Measurements from ENCODE around the gene GAGE10.

GAGE10 gene

DNA sequence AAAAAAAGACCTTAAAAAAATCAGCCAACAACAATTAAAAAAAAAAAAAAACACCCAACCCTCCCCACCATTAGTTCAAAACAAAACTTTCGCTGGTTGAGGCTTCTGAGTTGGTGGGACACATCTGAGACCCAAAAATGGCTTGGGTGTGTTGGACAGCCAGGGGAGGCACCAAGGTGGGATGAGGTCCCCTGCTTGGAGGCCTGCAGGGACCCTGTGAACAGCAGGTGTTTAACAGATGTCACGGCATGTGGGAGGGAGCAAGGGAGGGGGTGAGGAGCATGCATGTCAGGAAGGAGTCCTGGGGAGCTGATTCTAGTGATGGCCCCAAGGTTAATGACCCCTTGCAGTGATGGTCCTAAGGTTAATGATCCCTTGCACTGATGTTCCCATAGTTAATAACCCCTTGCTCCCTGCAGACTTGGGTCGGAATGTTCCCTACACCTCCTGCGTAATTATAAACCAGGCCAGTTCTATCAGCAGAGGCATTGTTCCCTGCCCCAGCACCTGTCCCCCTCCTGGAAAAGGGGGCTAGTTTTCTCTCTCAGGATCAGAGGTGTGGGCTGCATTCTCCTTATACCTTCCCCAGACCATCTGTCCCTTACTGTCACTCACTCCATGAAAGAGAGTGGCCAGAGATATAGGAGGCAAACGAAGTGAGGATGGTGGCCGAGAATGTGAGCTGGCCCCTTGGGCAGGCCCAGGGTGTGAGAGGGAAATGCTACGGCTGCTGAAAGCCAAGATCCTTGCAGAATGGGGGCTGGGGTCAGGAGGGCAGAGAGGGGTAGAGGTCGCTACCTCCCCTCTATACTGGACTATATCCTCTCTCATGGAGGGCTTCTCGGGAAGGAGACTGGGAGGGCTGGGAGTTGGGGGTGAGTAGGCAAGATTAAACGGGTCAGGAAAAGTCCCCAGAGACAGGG, 36.7 kb upstream of the GAGE10 start:
- no peaks in the 10 kb centered on the region for H3K9me3 ChIP-seq (ENCODE audit: control insufficient read depth in 2 of 2, low read length in 2 of 2)
- H3K4me3 ChIP-seq (ENCODE audit: low read length in 2 of 2): no peak overlapping the region
- peaks cover 0 to 2% of the 10 kb centered on the region in 2 donors for H3K27me3 ChIP-seq (ENCODE audit: control insufficient read depth in 1 of 2, insufficient read depth in 2 of 2, low read length in 2 of 2)
- H3K27ac ChIP-seq (ENCODE audit: low read length): no peak overlapping the region
- no peak overlapping the region for H3K9ac ChIP-seq (ENCODE audit: low read length in 2 of 2)
- no peaks in the 10 kb centered on the region for H3K36me3 ChIP-seq (ENCODE audit: control insufficient read depth in 2 of 2, insufficient read depth in 2 of 2, low read length in 2 of 2)
- H3K4me1 ChIP-seq (ENCODE audit: control insufficient read depth, insufficient read depth, low read length): peaks cover 22% of the 10 kb centered on the region

DNA sequence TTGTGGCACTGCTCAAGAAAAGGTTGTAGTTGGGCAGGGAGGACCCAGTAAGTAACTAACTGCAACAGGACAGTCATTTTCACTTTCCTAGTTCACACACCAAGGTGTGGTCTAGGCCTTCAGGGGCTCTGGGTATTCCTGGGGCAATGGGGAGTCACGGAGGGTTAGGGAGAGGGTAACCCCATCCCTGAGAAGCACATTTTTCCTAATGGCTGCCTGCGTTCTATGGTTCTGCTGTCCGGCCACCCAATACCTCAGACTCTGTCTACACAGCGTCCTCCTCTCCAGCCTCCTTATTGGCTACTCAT, 34.8 kb upstream of the GAGE10 start:
- H3K27ac ChIP-seq (ENCODE audit: low read length): peak overlapping the region; percentile 94
- peaks cover 37% of the 10 kb centered on the region for H3K4me1 ChIP-seq (ENCODE audit: control insufficient read depth, insufficient read depth, low read length)
- peaks cover 0 to 7% of the 10 kb centered on the region in 2 donors for H3K27me3 ChIP-seq (ENCODE audit: control insufficient read depth in 1 of 2, insufficient read depth in 2 of 2, low read length in 2 of 2)
- peak overlapping the region; percentile 79 for H3K9ac ChIP-seq (ENCODE audit: low read length in 2 of 2)
- peak overlapping the region; percentile 67 to 82 for H3K4me3 ChIP-seq (ENCODE audit: low read length in 2 of 2)
- H3K9me3 ChIP-seq (ENCODE audit: control insufficient read depth in 2 of 2, low read length in 2 of 2): no peaks in the 10 kb centered on the region
- H3K36me3 ChIP-seq (ENCODE audit: control insufficient read depth in 2 of 2, insufficient read depth in 2 of 2, low read length in 2 of 2): no peaks in the 10 kb centered on the region

DNA sequence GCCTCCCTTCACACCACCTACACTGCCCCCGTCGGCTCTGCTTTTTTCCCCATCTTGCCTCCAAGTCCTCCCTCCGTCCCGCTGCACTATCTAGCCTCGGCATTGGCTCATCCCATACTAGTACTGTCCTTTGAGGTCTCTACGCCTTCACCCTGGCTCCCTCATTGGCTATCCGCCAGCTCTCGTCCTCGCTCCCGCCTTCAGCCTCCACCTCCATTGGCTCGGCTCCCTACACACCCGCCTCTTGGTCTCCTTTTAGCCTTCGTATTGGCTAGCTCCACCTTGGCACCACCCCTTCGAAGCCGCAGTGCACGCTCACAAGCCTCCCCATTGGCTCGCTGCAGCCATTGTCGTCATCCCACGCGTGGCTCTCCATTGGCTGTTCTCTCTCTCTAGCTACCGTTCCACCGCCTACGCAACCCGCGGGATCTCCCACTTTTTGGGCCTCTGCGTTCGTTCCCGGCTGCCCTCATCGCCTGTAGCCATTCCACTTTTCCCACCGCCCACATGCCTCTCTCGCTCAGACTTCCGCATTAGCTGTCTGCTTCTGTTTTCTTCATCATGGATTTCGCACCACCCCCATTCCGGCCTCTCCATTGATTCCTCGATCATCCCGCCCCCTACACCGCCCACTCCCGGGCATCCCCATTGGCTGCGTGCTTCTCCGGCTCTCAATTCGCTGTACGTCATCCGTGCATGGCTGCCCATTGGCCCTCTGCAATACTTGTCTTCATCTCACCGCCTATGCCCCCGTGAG, 34.3 kb upstream of the GAGE10 start:
- H3K27ac ChIP-seq (ENCODE audit: low read length): peak overlapping the region; percentile 94
- H3K36me3 ChIP-seq (ENCODE audit: control insufficient read depth in 2 of 2, insufficient read depth in 2 of 2, low read length in 2 of 2): no peaks in the 10 kb centered on the region
- peak overlapping the region; percentile 82 for H3K4me3 ChIP-seq (ENCODE audit: low read length in 2 of 2)
- peaks cover 0 to 8% of the 10 kb centered on the region in 2 donors for H3K27me3 ChIP-seq (ENCODE audit: control insufficient read depth in 1 of 2, insufficient read depth in 2 of 2, low read length in 2 of 2)
- peak overlapping the region; percentile 83 to 86 for H3K9ac ChIP-seq (ENCODE audit: low read length in 2 of 2)
- no peaks in the 10 kb centered on the region for H3K9me3 ChIP-seq (ENCODE audit: control insufficient read depth in 2 of 2, low read length in 2 of 2)
- H3K4me1 ChIP-seq (ENCODE audit: control insufficient read depth, insufficient read depth, low read length): peaks cover 37% of the 10 kb centered on the region

DNA sequence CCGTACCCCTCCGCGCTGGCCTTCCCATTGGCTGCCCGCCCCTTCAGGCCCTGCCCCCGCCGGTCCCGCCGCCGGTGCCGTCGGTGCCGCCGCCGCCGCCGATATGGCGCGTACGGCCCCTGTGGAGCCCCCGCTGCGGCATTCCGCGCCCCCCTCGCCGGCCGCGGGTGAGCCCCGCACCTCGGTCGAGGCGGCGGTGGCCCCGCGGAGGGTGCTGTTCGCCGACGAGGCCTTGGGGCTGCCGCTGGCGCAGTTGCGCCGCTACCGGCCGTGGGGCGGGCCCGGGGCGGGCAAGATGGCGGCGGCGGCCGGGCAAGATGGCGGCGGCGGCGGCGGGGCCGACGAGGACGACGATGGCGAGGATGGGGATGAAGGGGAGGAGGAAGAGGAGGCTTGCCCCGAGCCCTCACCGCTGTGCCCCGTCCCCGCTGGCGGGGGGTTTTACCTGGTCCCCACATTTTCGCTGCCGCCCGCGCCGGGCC, 33.6 kb upstream of the GAGE10 start, which contains the start of gene PPP1R3F:
Gene PPP1R3F (plus strand): TSS at position 27 of the 482 bp plus-strand sequence. CDS start 77 bp downstream, at position 104.
- peaks cover 0 to 8% of the 10 kb centered on the region in 2 donors for H3K27me3 ChIP-seq (ENCODE audit: control insufficient read depth in 1 of 2, insufficient read depth in 2 of 2, low read length in 2 of 2)

DNA sequence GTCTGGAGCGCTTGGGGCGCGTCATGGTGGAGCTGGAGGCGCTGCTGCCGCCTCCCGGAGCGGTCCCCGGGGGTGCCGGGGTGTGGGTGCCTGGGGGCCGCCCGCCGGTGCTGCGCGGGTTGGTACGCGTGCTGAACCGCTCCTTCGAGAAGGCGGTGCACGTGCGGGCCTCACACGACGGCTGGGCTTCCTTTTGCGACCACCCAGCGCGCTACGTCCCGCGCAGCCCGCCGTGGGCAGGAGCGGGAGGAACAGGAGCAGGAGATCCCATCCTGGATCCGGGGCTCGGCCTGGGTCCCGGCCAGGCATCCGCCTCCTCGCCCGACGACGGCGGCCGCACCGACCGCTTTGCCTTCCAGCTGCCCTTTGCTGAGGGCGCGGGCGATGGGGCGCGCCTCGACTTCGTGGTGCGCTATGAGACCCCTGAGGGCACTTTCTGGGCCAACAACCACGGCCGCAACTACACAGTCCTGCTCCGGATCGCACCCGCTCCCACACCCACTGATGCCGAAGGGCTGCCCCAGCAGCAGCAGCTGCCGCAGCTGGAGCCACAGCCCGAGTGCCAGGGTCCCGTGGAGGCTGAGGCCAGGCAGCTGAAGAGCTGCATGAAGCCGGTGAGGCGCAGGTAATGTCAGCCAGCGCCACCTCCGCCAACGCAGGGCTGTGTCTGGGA, 33.1 kb upstream of the GAGE10 start:
- H3K27ac ChIP-seq (ENCODE audit: low read length): peak overlapping the region; percentile 94
- no peaks in the 10 kb centered on the region for H3K9me3 ChIP-seq (ENCODE audit: control insufficient read depth in 2 of 2, low read length in 2 of 2)
- no peaks in the 10 kb centered on the region for H3K36me3 ChIP-seq (ENCODE audit: control insufficient read depth in 2 of 2, insufficient read depth in 2 of 2, low read length in 2 of 2)
- H3K27me3 ChIP-seq (ENCODE audit: control insufficient read depth in 1 of 2, insufficient read depth in 2 of 2, low read length in 2 of 2): peaks cover 0 to 8% of the 10 kb centered on the region in 2 donors
- H3K4me3 ChIP-seq (ENCODE audit: low read length in 2 of 2): peak overlapping the region; percentile 59 to 82
- H3K9ac ChIP-seq (ENCODE audit: low read length in 2 of 2): peak overlapping the region; percentile 47 to 62
- H3K4me1 ChIP-seq (ENCODE audit: control insufficient read depth, insufficient read depth, low read length): peaks cover 39% of the 10 kb centered on the region

More for the DNA sequence above, 33.6 kb upstream of the GAGE10 start, which contains the start of gene PPP1R3F:
- H3K4me1 ChIP-seq (ENCODE audit: control insufficient read depth, insufficient read depth, low read length): peaks cover 39% of the 10 kb centered on the region
- H3K9ac ChIP-seq (ENCODE audit: low read length in 2 of 2): peak within 1 kb of the TSS; percentile 83 to 86
- H3K27ac ChIP-seq (ENCODE audit: low read length): peak within 1 kb of the TSS; percentile 94
- H3K4me3 ChIP-seq (ENCODE audit: low read length in 2 of 2): peak within 1 kb of the TSS; percentile 82
- H3K36me3 ChIP-seq (ENCODE audit: control insufficient read depth in 2 of 2, insufficient read depth in 2 of 2, low read length in 2 of 2): no peaks in the 10 kb centered on the region
- no peaks in the 10 kb centered on the region for H3K9me3 ChIP-seq (ENCODE audit: control insufficient read depth in 2 of 2, low read length in 2 of 2)

DNA sequence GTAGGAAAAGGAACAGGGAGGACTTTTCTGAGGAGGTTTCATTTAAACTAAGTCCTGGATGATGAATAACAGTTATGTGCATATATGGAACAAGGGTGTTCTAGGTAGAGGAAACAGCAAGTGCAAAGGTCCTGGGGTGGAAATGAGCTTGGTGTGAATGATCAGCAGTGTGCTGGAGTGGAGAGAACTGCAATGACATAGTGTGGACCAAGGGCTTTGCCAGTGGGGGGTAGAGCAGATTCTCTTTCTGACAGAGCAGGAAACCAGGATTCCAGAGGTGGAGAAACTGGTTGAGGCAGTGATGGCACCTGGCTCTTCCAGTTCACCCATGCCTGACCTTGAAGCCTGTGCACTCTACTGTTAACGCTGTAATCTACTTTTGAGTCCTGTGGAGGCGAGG, 32.1 kb upstream of the GAGE10 start:
- Histone ChIP-seq H3K4me3 (ENCODE audit: low read length in 2 of 2) (peak overlapping the region in 1 of 2 donors; percentile 82), H3K9ac (ENCODE audit: low read length in 2 of 2) (no peak overlapping the region), H3K27me3 (ENCODE audit: control insufficient read depth in 1 of 2, insufficient read depth in 2 of 2, low read length in 2 of 2) (peaks cover 0 to 8% of the 10 kb centered on the region in 2 donors), H3K4me1 (ENCODE audit: control insufficient read depth, insufficient read depth, low read length) (peaks cover 39% of the 10 kb centered on the region), H3K27ac (ENCODE audit: low read length) (no peak overlapping the region), H3K9me3 (ENCODE audit: control insufficient read depth in 2 of 2, low read length in 2 of 2) (no peaks in the 10 kb centered on the region), H3K36me3 (ENCODE audit: control insufficient read depth in 2 of 2, insufficient read depth in 2 of 2, low read length in 2 of 2) (no peaks in the 10 kb centered on the region)

DNA sequence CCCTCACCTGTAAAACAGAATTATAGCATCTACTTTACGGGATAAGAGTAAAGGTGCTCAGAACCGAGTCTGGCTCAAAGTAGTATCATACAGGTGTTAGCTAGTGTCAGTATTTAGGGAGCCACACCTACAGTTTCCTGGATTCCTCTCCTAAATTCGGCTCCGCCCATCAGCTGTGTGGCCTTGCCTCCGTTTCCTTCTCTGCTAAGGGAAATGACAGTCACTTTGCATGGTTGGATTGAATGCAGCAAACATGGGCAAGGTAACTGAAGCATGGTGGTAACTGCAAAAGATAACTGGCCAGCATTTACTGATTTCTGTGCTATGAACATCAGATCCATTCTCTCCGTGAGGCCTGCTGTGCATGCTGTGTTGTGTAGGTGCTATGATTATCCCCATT, 31.0 kb upstream of the GAGE10 start:
- H3K4me1 ChIP-seq (ENCODE audit: control insufficient read depth, insufficient read depth, low read length): peaks cover 43% of the 10 kb centered on the region

DNA sequence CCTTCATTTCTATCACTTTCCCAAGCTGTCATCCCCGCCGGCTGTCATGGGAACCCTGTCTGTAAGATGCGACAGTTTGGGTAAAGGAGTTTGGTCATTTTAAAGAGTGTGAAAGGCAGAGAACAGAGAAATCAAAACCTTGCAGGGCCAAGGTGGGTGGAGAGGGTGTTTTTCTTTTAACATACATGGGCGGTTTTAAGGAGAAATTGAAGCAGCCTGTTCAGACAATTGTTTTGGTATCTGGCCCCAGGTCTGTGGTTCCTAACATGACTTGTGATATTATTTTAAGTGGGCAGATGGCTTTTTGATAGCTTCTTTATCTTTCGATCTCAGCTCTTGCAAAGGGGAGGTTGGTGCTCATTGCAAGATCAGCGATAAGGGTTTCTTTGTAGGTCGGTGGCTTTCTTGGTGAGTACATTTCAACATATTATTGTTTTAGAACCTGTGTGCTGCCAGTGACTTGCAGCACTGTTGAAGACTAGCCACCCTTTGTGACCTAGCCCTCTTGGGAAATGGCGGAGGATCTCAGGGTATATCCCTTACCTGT, 30.2 kb upstream of the GAGE10 start:
- H3K4me3 ChIP-seq (ENCODE audit: low read length in 2 of 2): no peak overlapping the region
- H3K9ac ChIP-seq (ENCODE audit: low read length in 2 of 2): no peak overlapping the region
- H3K27me3 ChIP-seq (ENCODE audit: control insufficient read depth in 1 of 2, insufficient read depth in 2 of 2, low read length in 2 of 2): peaks cover 0 to 10% of the 10 kb centered on the region in 2 donors
- peaks cover 42% of the 10 kb centered on the region for H3K4me1 ChIP-seq (ENCODE audit: control insufficient read depth, insufficient read depth, low read length)
- no peaks in the 10 kb centered on the region for H3K9me3 ChIP-seq (ENCODE audit: control insufficient read depth in 2 of 2, low read length in 2 of 2)
- no peaks in the 10 kb centered on the region for H3K36me3 ChIP-seq (ENCODE audit: control insufficient read depth in 2 of 2, insufficient read depth in 2 of 2, low read length in 2 of 2)
- H3K27ac ChIP-seq (ENCODE audit: low read length): no peak overlapping the region

More for the DNA sequence above, 31.0 kb upstream of the GAGE10 start:
- peaks cover 0 to 10% of the 10 kb centered on the region in 2 donors for H3K27me3 ChIP-seq (ENCODE audit: control insufficient read depth in 1 of 2, insufficient read depth in 2 of 2, low read length in 2 of 2)
- H3K36me3 ChIP-seq (ENCODE audit: control insufficient read depth in 2 of 2, insufficient read depth in 2 of 2, low read length in 2 of 2): no peaks in the 10 kb centered on the region
- H3K27ac ChIP-seq (ENCODE audit: low read length): no peak overlapping the region
- H3K9ac ChIP-seq (ENCODE audit: low read length in 2 of 2): peak overlapping the region in 1 of 2 donors; percentile 14
- H3K9me3 ChIP-seq (ENCODE audit: control insufficient read depth in 2 of 2, low read length in 2 of 2): no peaks in the 10 kb centered on the region
- peak overlapping the region in 1 of 2 donors; percentile 29 for H3K4me3 ChIP-seq (ENCODE audit: low read length in 2 of 2)

DNA sequence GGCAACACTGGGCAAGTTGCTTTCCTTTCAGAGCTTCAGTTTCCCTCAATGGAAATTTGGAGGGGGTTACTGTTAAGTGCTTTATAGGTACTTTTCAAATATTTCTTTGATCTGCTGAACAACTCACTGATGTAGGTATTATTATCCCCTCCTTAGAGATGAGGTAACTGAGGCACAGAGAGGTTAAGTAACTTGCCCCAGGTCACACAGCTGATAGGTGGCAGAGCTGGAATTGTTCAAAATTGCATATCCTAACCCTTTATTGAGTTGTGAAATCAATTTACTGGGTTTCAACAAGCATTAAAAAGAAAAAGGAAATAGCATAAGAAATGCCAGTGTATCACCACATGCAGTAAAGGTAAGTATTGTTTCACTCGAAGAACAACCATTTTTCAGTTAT, 27.2 kb upstream of the GAGE10 start:
- H3K4me3 ChIP-seq (ENCODE audit: low read length in 2 of 2): no peak overlapping the region

More for the DNA sequence above, 27.2 kb upstream of the GAGE10 start:
- Histone ChIP-seq H3K27me3 (ENCODE audit: control insufficient read depth in 1 of 2, insufficient read depth in 2 of 2, low read length in 2 of 2) (peaks cover 0 to 7% of the 10 kb centered on the region in 2 donors), H3K36me3 (ENCODE audit: control insufficient read depth in 2 of 2, insufficient read depth in 2 of 2, low read length in 2 of 2) (no peaks in the 10 kb centered on the region), H3K27ac (ENCODE audit: low read length) (peak overlapping the region; percentile 24), H3K9me3 (ENCODE audit: control insufficient read depth in 2 of 2, low read length in 2 of 2) (no peaks in the 10 kb centered on the region), H3K4me1 (ENCODE audit: control insufficient read depth, insufficient read depth, low read length) (peaks cover 25% of the 10 kb centered on the region), H3K9ac (ENCODE audit: low read length in 2 of 2) (no peak overlapping the region)
